ENCODE data around the gene CDK4. TPM values are rescaled to one million over a fixed set of nuclear protein-coding genes. Genes with fewer than 3 reads are reported as not detected.

Gene CDK4
- total and polyA plus RNA-seq, 2 of the 13 experiments (the other 11 are each of a cell fraction or from before 2014, with no cell fraction given): 191 to 209 TPM

DNA sequence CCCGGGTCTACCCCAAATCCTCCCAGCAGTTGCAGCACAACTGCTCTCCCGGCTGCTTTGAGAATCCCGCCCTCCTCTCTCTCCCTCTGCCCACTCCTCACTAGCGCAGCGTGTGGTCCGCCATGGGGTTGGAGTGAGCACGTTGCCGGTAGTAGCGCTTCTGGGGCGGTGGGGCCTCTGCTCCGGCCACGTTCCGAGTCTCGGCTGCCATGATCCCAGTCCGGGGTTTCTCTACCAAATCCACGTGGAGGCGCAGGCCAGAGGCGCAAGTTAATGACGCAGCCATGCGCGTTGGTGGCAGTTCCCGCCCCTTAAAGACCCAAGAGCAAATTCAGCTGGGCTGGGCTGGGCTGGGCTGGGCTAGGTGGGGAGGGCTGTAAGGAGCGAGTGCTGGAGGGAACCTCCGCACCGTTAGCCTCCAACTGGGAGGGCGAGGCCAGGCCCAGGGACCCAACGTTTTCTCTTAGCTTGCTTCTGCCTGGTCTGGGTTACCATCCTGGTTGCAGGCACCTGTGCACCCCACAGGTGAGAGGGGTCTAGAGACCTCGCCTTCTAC is 19.8 kb upstream of the CDK4 start, which contains the start of gene METTL1 (continued):
- TF ChIP-seq, protein P1, sequence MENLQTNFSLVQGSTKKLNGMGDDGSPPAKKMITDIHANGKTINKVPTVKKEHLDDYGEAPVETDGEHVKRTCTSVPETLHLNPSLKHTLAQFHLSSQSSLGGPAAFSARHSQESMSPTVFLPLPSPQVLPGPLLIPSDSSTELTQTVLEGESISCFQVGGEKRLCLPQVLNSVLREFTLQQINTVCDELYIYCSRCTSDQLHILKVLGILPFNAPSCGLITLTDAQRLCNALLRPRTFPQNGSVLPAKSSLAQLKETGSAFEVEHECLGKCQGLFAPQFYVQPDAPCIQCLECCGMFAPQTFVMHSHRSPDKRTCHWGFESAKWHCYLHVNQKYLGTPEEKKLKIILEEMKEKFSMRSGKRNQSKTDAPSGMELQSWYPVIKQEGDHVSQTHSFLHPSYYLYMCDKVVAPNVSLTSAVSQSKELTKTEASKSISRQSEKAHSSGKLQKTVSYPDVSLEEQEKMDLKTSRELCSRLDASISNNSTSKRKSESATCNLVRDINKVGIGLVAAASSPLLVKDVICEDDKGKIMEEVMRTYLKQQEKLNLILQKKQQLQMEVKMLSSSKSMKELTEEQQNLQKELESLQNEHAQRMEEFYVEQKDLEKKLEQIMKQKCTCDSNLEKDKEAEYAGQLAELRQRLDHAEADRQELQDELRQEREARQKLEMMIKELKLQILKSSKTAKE (CRISPR knock-in tag; IDR thresholded peaks at IDR 0.05; ENCODE audit: borderline replicate concordance): no peak
- TF ChIP-seq KLF6 (CRISPR knock-in tag; IDR thresholded peaks at IDR 0.05) (peak; percentile 27; the same call in 1 of the 2 replicates), GFI1 (CRISPR knock-in tag; IDR thresholded peaks at IDR 0.05; ENCODE audit: borderline replicate concordance) (no peak), ZNF264 (CRISPR knock-in tag; IDR thresholded peaks at IDR 0.05) (peak; percentile 19; the same call in 1 of the 2 replicates), HHEX (CRISPR knock-in tag; IDR thresholded peaks at IDR 0.05) (no peak), ZNF335 (CRISPR knock-in tag; IDR thresholded peaks at IDR 0.05) (0 out of 2 replicates have a peak, but pooled peaks have one; percentile 46), RNF219 (CRISPR knock-in tag; IDR thresholded peaks at IDR 0.05) (no peak), ZNF33A (CRISPR knock-in tag; IDR thresholded peaks at IDR 0.05; ENCODE audit: borderline replicate concordance) (no peak), ZNF101 (CRISPR knock-in tag; IDR thresholded peaks at IDR 0.05; ENCODE audit: borderline replicate concordance, low read depth) (no peak), YY1 (IDR thresholded peaks at IDR 0.05; ENCODE audit: insufficient read depth, insufficient replicate concordance, low read depth, low read length) (peak; percentile 93), RBFOX2 (IDR thresholded peaks at IDR 0.05; ENCODE audit: low read depth, low read length) (peak; percentile 79), ATF2 (CRISPR knock-in tag; IDR thresholded peaks at IDR 0.05) (peak; percentile 98), ZNF672 (CRISPR knock-in tag; IDR thresholded peaks at IDR 0.05) (no peak), FOXM1 (CRISPR knock-in tag; IDR thresholded peaks at IDR 0.05) (no peak), IRX3 (CRISPR knock-in tag; IDR thresholded peaks at IDR 0.05; ENCODE audit: borderline replicate concordance, low read depth) (peak; percentile 80; the same call in 1 of the 2 replicates), ARID4A (CRISPR knock-in tag; IDR thresholded peaks at IDR 0.05; ENCODE audit: borderline replicate concordance) (peak; percentile 100), MBD4 (IDR thresholded peaks at IDR 0.05; ENCODE audit: borderline replicate concordance, low read length) (no peak), THAP8 (CRISPR knock-in tag; IDR thresholded peaks at IDR 0.05; ENCODE audit: borderline replicate concordance) (no peak), ZNF557 (CRISPR knock-in tag; IDR thresholded peaks at IDR 0.05) (0 out of 2 replicates have a peak, but pooled peaks have one; percentile 57)
